Natural killer cell (primary cell): ENCODE results near the gene PNMA6E. TPM values are rescaled to one million over a fixed set of nuclear protein-coding genes. Genes with fewer than 3 reads are reported as not detected.

Experiments
- ATAC-seq, 3 donors: fragments of 150-1000 bp in 2 of 3; fragments of 200-7000 bp in 1 of 3; cut with Tn5 transposase; 1 replicate in 1 of 3; 2 replicates in 2 of 3; pipeline ENCODE4 v1.10.0; 2021; ENCODE audit warnings: mild to moderate bottlenecking in 2 of 3, moderate library complexity in 2 of 3
- DNase-seq, 2 donors: peaks; one replicate each; pipeline versions ENCODE4 v3.0.0 to v3.0.0-alpha.2; 2013 to 2021; ENCODE audit warnings: mixed read lengths in 1 of 2
- H3K27ac ChIP-seq: one replicate; pipeline ENCODE4 v1.5.1; 2013; ENCODE audit warnings: mild to moderate bottlenecking, low read length
- H3K27me3 ChIP-seq: one replicate; pipeline ENCODE4 v1.6.1; 2013; ENCODE audit warnings: low read length; ENCODE audit not compliant: control insufficient read depth, insufficient read depth
- H3K36me3 ChIP-seq: one replicate; pipeline ENCODE4 v1.6.1; 2013; ENCODE audit warnings: low read length; ENCODE audit not compliant: control insufficient read depth, insufficient read depth
- H3K4me1 ChIP-seq: one replicate; pipeline ENCODE4 v1.6.1; 2013; ENCODE audit warnings: low read length; ENCODE audit not compliant: control insufficient read depth, insufficient read depth
- H3K4me3 ChIP-seq: one replicate; pipeline ENCODE4 v1.5.1; 2013; ENCODE audit warnings: low read length
- H3K9me3 ChIP-seq: one replicate; pipeline ENCODE4 v1.6.1; 2013; ENCODE audit warnings: low read length; ENCODE audit not compliant: control insufficient read depth, insufficient read depth
- H3K27ac Mint-ChIP-seq, 2 donors: one replicate each; pipeline ENCODE4 v1.8.0; 2022; ENCODE audit warnings: mild to moderate bottlenecking in 2 of 2, mixed read lengths in 2 of 2, moderate library complexity in 1 of 2
- H3K27me3 Mint-ChIP-seq, 2 donors: one replicate each; pipeline ENCODE4 v1.8.0; 2022; ENCODE audit warnings: low read depth in 2 of 2, mixed read lengths in 2 of 2
- H3K36me3 Mint-ChIP-seq: one replicate; pipeline ENCODE4 v1.8.0; 2022; ENCODE audit warnings: mixed read lengths
- H3K4me1 Mint-ChIP-seq, 2 donors: one replicate each; pipeline ENCODE4 v1.8.0; 2022; ENCODE audit warnings: mixed read lengths in 2 of 2
- H3K4me3 Mint-ChIP-seq: one replicate; pipeline ENCODE4 v1.8.0; 2022; ENCODE audit warnings: mild to moderate bottlenecking, moderate library complexity, mixed read lengths
- H3K9me3 Mint-ChIP-seq, 2 donors: one replicate each; pipeline ENCODE4 v1.8.0; 2022; ENCODE audit warnings: mixed read lengths in 2 of 2
- CTCF ChIP-seq: fragments of 200-600 bp; IDR thresholded peaks from one replicate; pipeline ENCODE4 v1.8.0; 2022; ENCODE audit warnings: antibody characterized with exemption
- WGBS: methylation state at CpG from one replicate; pipeline ENCODE4 v1.1.7; 2013; ENCODE audit warnings: missing lambda C conversion rate; ENCODE audit not compliant: insufficient coverage; 5-methylcytosine and 5-hydroxymethylcytosine counted together
- intact Hi-C: fragments of 100-400 bp; cut with micrococcal nuclease; formaldehyde crosslinking; loops from one replicate; pipeline ENCODE4 v1.14.2; 2022
- total RNA-seq, 4 donors: library from RNA; stranded (reverse); fragments of 120-200 nt in 1 of 4; gene quantifications; one replicate each; pipeline versions ENCODE4 v1.2.3 to v1.2.4, GENCODE V29; 2013 to 2022

PNMA6E gene
- total RNA-seq, 3 donors from 2014 or later (not counting 1 experiment from before 2014, with no cell fraction given) = not detected

GRCh38 chrX:153353416-153353815 lies 47.7 kb downstream of the PNMA6E start:
- ATAC-seq (no peak), DNase-seq (no peak)
- Histone ChIP-seq H3K36me3 (no peaks in the 10 kb centered on the region), H3K27ac (no peak overlapping the region), H3K4me3 (no peak overlapping the region), H3K9me3 (no peaks in the 10 kb centered on the region), H3K4me1 (no peaks in the 10 kb centered on the region), H3K27me3 (no peaks in the 10 kb centered on the region)
- peaks cover 0 to 5% of the 10 kb centered on the region in 2 donors for H3K4me1 Mint-ChIP-seq
- H3K27ac Mint-ChIP-seq = no peak overlapping the region
- TF ChIP-seq CTCF = no peak
- no peak overlapping the region for H3K4me3 Mint-ChIP-seq
- intact Hi-C loops = no loop called here
- H3K9me3 Mint-ChIP-seq = no peaks in the 10 kb centered on the region
- WGBS = 79% methylated on average over 10 of the region's 12 CpGs
- H3K27me3 Mint-ChIP-seq = no peaks in the 10 kb centered on the region
- H3K36me3 Mint-ChIP-seq = no peaks in the 10 kb centered on the region

- no peaks in the 10 kb centered on the region for H3K9me3 Mint-ChIP-seq
- intact Hi-C loops = no loop called here
- ATAC-seq (no peak), DNase-seq (no peak)
- Histone ChIP-seq H3K36me3 (peaks cover 1% of the 10 kb centered on the region), H3K9me3 (no peaks in the 10 kb centered on the region), H3K4me3 (no peak overlapping the region), H3K27ac (no peak overlapping the region), H3K27me3 (no peaks in the 10 kb centered on the region), H3K4me1 (no peaks in the 10 kb centered on the region)
- no peak for TF ChIP-seq CTCF
- H3K4me1 Mint-ChIP-seq = peaks cover 0 to 5% of the 10 kb centered on the region in 2 donors
- H3K27me3 Mint-ChIP-seq = no peaks in the 10 kb centered on the region
- H3K36me3 Mint-ChIP-seq = no peaks in the 10 kb centered on the region
- no peak overlapping the region for H3K27ac Mint-ChIP-seq
- 100% methylated on average over 3 of the region's 3 CpGs for WGBS
- H3K4me3 Mint-ChIP-seq = no peak overlapping the region
These were observed 48.3 kb downstream of the PNMA6E start for GRCh38 chrX:153352858-153353257.

- Mint-ChIP-seq H3K4me1 (peaks cover 0 to 5% of the 10 kb centered on the region in 2 donors), H3K36me3 (no peaks in the 10 kb centered on the region), H3K27ac (no peak overlapping the region), H3K27me3 (no peaks in the 10 kb centered on the region), H3K9me3 (no peaks in the 10 kb centered on the region), H3K4me3 (no peak overlapping the region)
- 90% methylated on average over 8 of the region's 8 CpGs for WGBS
- intact Hi-C loops = no loop called here
- Histone ChIP-seq H3K4me3 (no peak overlapping the region), H3K36me3 (peaks cover 10% of the 10 kb centered on the region), H3K9me3 (no peaks in the 10 kb centered on the region), H3K4me1 (no peaks in the 10 kb centered on the region), H3K27ac (no peak overlapping the region), H3K27me3 (no peaks in the 10 kb centered on the region)
- ATAC-seq (no peak), DNase-seq (no peak)
- TF ChIP-seq CTCF = no peak
These were observed 49.2 kb downstream of the PNMA6E start for GRCh38 chrX:153351981-153352380.

GRCh38 chrX:153349952-153350351 lies 51.2 kb downstream of the PNMA6E start:
- H3K4me1 Mint-ChIP-seq = peaks cover 0 to 5% of the 10 kb centered on the region in 2 donors
- no peaks in the 10 kb centered on the region for H3K36me3 Mint-ChIP-seq
- Histone ChIP-seq H3K4me1 (no peaks in the 10 kb centered on the region), H3K27ac (no peak overlapping the region), H3K9me3 (no peaks in the 10 kb centered on the region), H3K27me3 (no peaks in the 10 kb centered on the region), H3K4me3 (no peak overlapping the region), H3K36me3 (peaks cover 20% of the 10 kb centered on the region)
- intact Hi-C loops = no loop called here
- 90% methylated on average over 5 of the region's 5 CpGs for WGBS
- ATAC-seq = no peak
- no peaks in the 10 kb centered on the region for H3K27me3 Mint-ChIP-seq
- H3K4me3 Mint-ChIP-seq = no peak overlapping the region
- no peaks in the 10 kb centered on the region for H3K9me3 Mint-ChIP-seq
- TF ChIP-seq CTCF = no peak
- DNase-seq = no peak
- no peak overlapping the region for H3K27ac Mint-ChIP-seq
